ENCODE results near the gene NATD1. TPM values are rescaled to one million over a fixed set of nuclear protein-coding genes. Genes with fewer than 3 reads are reported as not detected.

The NATD1 gene
- total and polyA plus RNA-seq, 2 donors = 2.1 to 9.8 TPM

DNA sequence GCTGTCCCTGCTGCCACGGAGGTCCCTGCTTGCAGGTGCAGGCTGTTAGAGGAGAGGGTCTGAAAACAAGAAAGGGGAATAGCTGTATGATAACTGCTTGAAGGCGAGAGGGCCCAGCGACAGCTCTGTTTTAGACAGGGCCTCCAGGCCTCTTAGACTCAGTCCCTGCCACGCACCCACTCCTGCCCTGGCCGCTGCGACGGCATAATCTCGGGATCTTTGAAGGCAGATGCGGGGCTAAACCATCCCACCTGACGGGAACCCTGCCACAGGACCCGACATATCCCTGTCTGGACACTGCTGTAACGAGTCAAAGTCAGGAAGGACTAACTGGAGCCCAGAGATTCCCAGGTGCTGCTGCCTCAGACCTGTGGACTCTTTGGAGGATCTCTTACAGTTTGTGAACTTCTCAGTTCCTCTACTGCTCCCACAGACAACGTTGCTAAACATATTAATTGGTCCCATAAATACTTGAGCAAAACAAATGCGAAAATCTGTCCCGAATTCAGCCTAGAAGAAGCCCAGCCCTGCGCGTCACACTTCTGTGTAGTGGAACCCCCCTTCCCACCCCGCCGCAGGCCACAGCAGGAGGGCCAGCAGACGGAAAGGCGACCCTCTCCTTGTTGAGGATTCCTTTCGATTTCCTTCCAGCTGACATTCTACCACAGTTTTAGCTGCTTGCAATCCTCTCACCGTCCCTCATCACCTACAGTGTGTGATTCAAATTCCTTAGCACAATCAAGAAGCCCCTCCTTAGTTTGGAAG is 38.3 kb downstream of the NATD1 start:
- peaks cover 4% of the 10 kb centered on the region for H3K4me1 ChIP-seq (ENCODE audit: insufficient read depth)
- peak overlapping the region; percentile 98 for H3K4me3 ChIP-seq (ENCODE audit: low read depth, low read length)
- peak overlapping the region; percentile 98 for H3K27ac ChIP-seq (ENCODE audit: low read depth)
- DNase-seq (ENCODE audit: extremely low spot score) = no peak
- no peaks in the 10 kb centered on the region for H3K36me3 ChIP-seq (ENCODE audit: insufficient read depth)
- 9% methylated on average over 23 of the region's 23 CpGs for WGBS

DNA sequence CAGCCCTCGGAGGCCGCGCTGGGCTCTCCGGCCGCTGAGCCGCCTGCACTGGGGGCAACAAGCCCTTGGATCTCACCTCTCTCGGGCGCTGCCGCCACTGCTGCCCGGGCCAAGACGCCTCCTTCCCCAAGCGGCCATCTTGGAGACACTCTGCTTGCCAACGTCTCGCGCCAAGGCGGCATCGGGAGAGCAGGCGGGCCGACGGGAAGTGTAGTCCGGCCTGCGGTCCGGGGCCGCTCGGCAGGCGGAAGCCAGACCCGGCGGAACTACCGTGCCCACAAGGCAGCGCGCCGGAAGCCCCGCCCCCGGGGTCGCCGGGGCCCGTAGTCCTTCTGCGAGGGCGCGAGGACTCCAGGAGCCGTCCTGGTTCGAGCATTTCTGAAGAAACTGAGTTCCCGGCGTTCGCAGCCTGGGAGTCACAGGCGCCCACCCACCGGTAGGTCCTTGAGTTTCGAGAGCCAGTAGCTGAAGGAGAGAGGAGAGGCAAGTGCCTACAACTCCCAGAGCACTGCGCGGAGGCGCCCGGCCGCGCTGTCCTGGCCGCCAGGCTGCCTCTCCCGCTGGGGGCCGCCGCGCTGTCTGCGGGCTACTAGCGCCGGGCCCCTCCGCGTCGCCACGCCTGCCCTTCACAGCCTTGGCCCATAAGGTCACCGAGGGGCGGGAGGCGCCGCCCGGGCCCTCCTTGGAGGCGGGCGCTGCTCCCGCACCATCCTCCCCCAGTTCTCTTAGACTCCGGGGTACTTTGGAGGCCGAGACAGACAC is 39.0 kb downstream of the NATD1 start, which contains the start of gene TMEM11:
Gene TMEM11, minus strand, starts transcription at position 147 of the 762 bp plus-strand sequence. Its CDS starts 9 bp downstream, at position 138.
- no peaks in the 10 kb centered on the region for H3K36me3 ChIP-seq (ENCODE audit: insufficient read depth)
- under 1% methylated on average over 76 of the region's 76 CpGs for WGBS
- peak within 1 kb of the TSS; percentile 98 for H3K4me3 ChIP-seq (ENCODE audit: low read depth, low read length)
- H3K27ac ChIP-seq (ENCODE audit: low read depth) = peak within 1 kb of the TSS; percentile 98
- peak; percentile 78 for DNase-seq (ENCODE audit: extremely low spot score)
- H3K4me1 ChIP-seq (ENCODE audit: insufficient read depth) = peaks cover 4% of the 10 kb centered on the region

DNA sequence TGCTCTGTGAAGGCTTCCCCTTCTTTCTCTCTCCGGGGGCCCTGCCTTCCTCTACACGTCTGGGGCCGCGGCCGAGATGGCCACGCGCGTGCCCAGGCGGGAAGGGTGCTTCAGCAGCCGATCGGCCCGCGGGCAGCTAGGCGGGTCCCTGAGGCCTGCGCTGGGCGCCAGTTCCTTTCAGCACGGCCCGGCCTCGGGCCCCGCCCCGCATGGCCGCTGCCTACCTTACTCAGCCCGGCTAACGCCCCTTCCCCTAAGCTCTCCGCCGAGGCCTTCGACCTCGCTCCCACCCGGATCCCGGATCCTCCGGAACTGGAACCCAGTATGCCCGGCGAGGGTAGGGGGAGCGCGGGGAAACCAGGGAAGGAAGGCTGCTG is 39.6 kb downstream of the NATD1 start:
- Histone ChIP-seq H3K4me3 (ENCODE audit: low read depth, low read length) (peak overlapping the region; percentile 98), H3K27ac (ENCODE audit: low read depth) (peak overlapping the region; percentile 76), H3K36me3 (ENCODE audit: insufficient read depth) (no peaks in the 10 kb centered on the region), H3K4me1 (ENCODE audit: insufficient read depth) (peaks cover 4% of the 10 kb centered on the region)
- no peak for DNase-seq (ENCODE audit: extremely low spot score)
- under 1% methylated on average over 35 of the region's 35 CpGs for WGBS

DNA sequence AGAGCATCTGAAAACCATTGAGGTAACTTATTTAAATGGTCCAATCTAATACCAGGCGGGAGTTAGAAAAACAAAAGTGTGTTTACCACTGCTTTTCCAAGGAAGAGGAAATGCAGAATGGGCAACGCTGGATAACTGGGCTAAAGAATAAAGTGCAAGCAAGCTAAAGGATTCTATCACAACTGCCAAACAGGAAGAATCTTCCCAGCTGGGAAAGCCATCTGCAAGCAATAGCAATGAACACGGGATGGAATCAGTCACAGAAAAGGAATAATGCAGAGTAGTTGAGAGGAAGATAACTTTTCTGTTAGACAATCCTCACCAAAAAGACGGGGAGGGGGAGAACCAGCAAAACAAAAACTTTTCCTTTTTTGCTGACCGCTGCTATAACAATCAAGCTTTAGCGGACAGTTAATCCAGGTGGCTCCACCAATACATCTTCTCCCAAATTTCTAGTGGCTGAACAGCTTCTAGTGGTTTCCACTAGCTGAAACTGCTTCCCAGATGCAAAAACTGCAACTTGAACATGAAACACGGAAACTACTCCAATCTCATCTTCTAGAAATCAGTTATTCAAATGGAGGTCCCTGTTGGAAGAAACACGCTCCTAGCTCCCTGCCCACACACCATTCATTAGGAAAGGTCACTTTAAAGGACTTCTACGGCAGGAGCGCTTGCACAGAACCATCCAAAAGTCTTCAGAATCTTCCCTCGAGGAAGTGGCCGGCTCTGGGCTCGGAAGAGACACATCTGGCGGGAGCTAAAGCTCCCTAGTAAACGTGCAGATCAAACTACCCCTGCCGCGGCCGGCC is 40.2 kb downstream of the NATD1 start:
- H3K4me1 ChIP-seq (ENCODE audit: insufficient read depth) = peaks cover 4% of the 10 kb centered on the region
- no peak overlapping the region for H3K27ac ChIP-seq (ENCODE audit: low read depth)
- peak overlapping the region; percentile 98 for H3K4me3 ChIP-seq (ENCODE audit: low read depth, low read length)
- DNase-seq (ENCODE audit: extremely low spot score) = no peak
- no peaks in the 10 kb centered on the region for H3K36me3 ChIP-seq (ENCODE audit: insufficient read depth)
- 5% methylated on average over 18 of the region's 18 CpGs for WGBS

DNA sequence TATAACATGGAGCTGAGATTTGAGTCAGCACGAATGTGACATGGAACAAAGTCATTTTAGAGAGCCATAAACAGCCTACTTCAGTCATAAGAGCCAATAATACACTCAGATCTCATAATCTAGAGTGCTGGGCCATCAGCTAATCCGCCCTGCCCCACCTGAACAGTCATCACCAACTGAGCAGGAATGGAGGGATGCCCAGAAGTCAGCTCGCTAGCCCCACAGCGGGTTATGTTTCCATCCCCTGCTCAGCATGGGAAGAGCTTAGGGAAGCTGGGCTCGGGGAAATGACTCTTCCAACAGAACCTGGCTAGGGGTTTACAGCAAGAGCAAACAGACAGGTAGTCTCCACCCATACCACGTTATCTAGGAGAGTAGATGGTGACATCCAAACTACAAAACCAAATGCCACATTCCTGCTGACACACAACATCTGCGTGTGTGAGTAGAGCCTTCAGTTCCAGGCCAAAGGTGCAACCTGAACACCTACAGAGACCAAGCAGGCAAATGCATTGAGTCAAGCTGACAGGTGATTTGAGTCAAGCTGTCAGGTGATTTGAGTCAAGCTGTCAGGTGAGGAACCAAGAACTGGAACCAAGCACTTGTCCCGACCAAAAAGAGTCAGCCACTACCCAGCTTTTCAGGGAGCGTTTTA is 41.3 kb downstream of the NATD1 start:
- no peak for DNase-seq (ENCODE audit: extremely low spot score)
- 73% methylated on average over 9 of the region's 9 CpGs for WGBS
- Histone ChIP-seq H3K36me3 (ENCODE audit: insufficient read depth) (no peaks in the 10 kb centered on the region), H3K4me3 (ENCODE audit: low read depth, low read length) (no peak overlapping the region), H3K4me1 (ENCODE audit: insufficient read depth) (peaks cover 4% of the 10 kb centered on the region), H3K27ac (ENCODE audit: low read depth) (no peak overlapping the region)

DNA sequence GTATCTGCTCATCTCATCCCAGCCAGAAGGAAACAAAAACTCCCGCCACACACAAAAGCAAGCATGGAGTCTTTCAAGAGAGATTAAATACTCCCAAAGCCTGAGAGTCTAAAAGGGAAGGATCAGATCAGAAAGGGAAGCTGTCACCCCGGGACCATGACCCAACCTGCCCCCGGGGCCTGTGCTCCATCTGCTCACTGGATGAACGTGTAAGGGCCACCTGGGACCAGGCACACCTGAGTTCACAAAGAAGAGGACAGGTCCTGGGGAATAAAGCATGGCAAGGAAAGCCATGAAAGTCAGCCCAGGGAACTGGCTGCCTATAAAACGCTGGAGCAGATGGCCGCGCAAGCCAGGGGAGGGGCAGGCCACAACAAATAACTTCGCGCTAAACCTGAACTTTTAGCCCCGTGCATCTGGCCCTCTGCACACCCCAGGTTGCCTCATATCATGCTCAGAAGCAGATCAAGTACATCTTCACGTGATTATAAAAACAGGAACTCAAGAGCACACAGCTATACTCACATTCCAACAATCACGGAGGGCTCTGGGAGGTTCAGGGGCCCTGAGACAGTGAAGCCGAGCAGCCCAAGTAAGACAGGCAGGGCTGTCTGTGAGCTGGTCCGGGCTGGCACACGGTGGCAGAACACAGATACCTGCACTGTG is 42.7 kb downstream of the NATD1 start:
- no peak overlapping the region for H3K27ac ChIP-seq (ENCODE audit: low read depth)
- WGBS = 63% methylated on average over 15 of the region's 15 CpGs
- no peaks in the 10 kb centered on the region for H3K36me3 ChIP-seq (ENCODE audit: insufficient read depth)
- DNase-seq (ENCODE audit: extremely low spot score) = no peak
- H3K4me1 ChIP-seq (ENCODE audit: insufficient read depth) = peaks cover 4% of the 10 kb centered on the region
- H3K4me3 ChIP-seq (ENCODE audit: low read depth, low read length) = no peak overlapping the region

DNA sequence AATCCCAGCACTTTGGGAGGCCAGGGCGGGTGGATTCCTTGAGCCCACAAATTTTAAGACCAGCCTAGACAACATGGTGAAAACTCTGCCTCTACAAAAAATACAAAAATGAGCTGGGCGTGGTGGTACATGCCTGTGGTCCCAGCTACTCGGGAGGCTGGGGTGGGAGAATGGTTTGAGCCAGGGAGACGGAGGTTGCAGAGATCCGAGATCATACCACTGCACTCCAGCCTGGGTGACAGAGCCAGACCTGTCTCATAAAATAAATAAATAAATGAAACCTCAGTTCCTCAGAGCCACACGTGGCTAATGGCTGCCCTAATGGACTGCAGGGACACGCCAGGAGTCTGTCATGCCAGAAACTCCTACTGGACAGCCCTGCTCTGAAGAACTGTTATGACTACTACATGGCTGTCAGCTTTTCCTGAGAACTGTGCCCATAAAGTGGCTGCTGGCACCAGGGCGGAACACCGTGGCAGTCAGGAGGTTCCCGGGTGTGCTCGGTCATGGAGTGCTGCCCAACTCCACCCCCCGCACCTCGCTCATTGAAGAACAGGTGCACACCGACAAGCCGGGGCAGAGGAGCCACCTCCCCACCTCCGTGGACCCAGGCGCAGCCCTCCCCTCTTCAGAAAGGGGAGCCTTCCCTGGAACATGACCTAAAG is 43.6 kb downstream of the NATD1 start:
- H3K27ac ChIP-seq (ENCODE audit: low read depth) = no peak overlapping the region

DNA sequence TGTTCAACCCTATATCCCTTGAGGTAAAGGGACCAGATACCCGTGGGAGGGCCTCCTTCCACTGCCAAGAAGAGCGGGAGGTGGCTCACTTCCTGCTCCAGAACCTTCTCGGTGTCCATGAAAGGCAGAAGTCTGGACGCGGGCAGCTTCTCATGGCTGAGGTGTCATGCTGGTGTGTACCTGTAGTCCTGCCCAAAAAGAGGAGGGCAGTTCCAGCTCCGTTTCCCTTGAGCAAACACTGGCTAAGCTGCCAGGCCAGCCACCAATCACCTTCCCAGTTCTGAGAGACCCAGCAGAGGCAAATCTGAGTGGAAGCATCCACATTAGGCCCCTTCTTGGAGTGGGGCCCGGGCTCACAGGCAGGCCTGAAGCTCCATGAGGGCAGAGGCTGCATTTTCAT is 44.9 kb downstream of the NATD1 start:
- Histone ChIP-seq H3K36me3 (ENCODE audit: insufficient read depth) (no peaks in the 10 kb centered on the region), H3K4me1 (ENCODE audit: insufficient read depth) (peaks cover 4% of the 10 kb centered on the region), H3K27ac (ENCODE audit: low read depth) (no peak overlapping the region), H3K4me3 (ENCODE audit: low read depth, low read length) (no peak overlapping the region)
- 83% methylated on average over 7 of the region's 7 CpGs for WGBS
- DNase-seq (ENCODE audit: extremely low spot score) = no peak

More for the DNA sequence above, 43.6 kb downstream of the NATD1 start:
- Histone ChIP-seq H3K4me3 (ENCODE audit: low read depth, low read length) (no peak overlapping the region), H3K36me3 (ENCODE audit: insufficient read depth) (no peaks in the 10 kb centered on the region), H3K4me1 (ENCODE audit: insufficient read depth) (peaks cover 4% of the 10 kb centered on the region)
- WGBS = 84% methylated on average over 17 of the region's 17 CpGs
- no peak for DNase-seq (ENCODE audit: extremely low spot score)

DNA sequence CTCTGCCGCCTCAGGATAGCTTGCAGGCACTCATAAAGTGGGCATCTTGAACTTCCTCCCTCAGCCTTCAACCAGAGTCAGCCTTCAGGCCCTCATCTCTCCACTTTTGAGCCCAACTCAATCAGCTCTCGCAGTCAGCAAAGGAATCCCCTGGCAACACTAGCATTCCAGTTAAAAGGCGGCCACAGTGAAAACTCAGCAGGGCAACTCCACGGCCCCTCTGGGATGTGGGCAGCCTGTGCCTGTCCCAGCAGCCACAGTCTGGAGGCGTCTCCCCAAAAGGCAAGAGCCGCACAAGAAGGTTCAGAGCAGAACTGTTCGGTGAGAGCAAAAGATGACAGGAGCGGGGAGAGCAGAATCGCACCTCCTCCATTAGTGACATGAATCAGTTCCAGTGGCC is 48.3 kb downstream of the NATD1 start:
- no peaks in the 10 kb centered on the region for H3K4me1 ChIP-seq (ENCODE audit: insufficient read depth)
- H3K27ac ChIP-seq (ENCODE audit: low read depth) = no peak overlapping the region
- H3K36me3 ChIP-seq (ENCODE audit: insufficient read depth) = no peaks in the 10 kb centered on the region
- WGBS = 67% methylated on average over 9 of the region's 9 CpGs
- DNase-seq (ENCODE audit: extremely low spot score) = no peak
- no peak overlapping the region for H3K4me3 ChIP-seq (ENCODE audit: low read depth, low read length)

DNA sequence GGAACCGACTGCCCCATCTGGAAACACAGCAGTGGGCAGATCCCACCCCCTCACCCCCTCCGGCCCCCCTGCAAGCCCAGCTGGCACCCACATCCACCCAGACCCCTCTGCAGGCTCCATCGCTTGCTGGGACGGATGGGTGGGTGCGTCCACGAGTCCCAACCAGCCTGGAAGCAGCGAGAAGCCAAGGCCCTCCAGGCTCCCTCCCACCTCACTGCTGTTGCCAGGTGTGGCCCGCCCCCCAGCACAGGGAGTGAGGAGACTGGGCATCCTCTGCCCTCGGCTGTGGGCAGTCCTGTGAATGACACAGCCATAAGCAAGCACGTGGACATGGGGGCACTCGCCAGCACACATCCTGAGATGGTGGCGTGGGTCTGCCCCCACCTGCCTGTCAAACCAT is 50.7 kb downstream of the NATD1 start:
- Histone ChIP-seq H3K4me1 (ENCODE audit: insufficient read depth) (no peaks in the 10 kb centered on the region), H3K27ac (ENCODE audit: low read depth) (no peak overlapping the region)
- 88% methylated on average over 12 of the region's 12 CpGs for WGBS

DNA sequence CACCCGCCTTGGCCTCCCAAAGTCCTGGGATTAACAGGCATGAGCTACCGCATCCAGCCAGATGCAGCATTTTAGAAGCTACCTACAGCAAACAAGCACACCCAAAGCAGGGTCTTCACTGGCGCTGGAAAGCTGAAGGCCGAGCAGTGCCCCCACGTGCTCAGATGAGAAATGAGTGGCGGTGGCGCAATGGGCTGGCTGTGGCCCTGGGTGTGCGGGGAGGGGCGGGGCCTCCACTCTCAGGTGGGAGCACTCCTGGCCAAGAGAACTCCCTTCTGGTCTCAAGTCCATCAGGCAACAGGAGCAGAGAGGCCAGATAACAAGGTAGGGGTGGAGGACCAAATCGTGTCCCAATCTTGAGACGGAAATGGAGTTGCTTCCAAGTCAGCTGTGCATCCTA is 51.3 kb downstream of the NATD1 start:
- WGBS = 94% methylated on average over 11 of the region's 11 CpGs
- H3K4me1 ChIP-seq (ENCODE audit: insufficient read depth) = no peaks in the 10 kb centered on the region

More for the DNA sequence above, 50.7 kb downstream of the NATD1 start:
- Histone ChIP-seq H3K4me3 (ENCODE audit: low read depth, low read length) (no peak overlapping the region), H3K36me3 (ENCODE audit: insufficient read depth) (no peaks in the 10 kb centered on the region)
- DNase-seq (ENCODE audit: extremely low spot score) = no peak

DNA sequence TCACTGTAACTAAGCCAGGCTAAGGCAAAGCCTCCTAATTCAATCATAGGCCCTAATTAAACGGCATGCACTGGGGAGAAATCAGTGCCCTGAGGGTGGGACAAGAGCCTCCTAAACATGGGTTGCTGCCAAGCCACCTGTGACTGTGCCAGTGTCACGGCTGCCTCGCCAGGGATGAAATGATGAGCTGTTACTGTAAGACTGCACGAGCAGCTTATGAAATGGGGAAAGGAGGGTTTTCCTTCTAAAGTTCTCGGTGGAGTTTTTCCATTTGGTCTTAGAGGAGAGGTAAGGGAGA is 52.0 kb downstream of the NATD1 start:
- Histone ChIP-seq H3K27ac (ENCODE audit: low read depth) (no peak overlapping the region), H3K4me3 (ENCODE audit: low read depth, low read length) (no peak overlapping the region), H3K36me3 (ENCODE audit: insufficient read depth) (no peaks in the 10 kb centered on the region), H3K4me1 (ENCODE audit: insufficient read depth) (no peaks in the 10 kb centered on the region)
- WGBS = 40% methylated on average over 5 of the region's 5 CpGs
- no peak for DNase-seq (ENCODE audit: extremely low spot score)

More for the DNA sequence above, 51.3 kb downstream of the NATD1 start:
- H3K4me3 ChIP-seq (ENCODE audit: low read depth, low read length) = no peak overlapping the region
- no peaks in the 10 kb centered on the region for H3K36me3 ChIP-seq (ENCODE audit: insufficient read depth)
- DNase-seq (ENCODE audit: extremely low spot score) = no peak
- H3K27ac ChIP-seq (ENCODE audit: low read depth) = no peak overlapping the region
